Activated CD8-positive, alpha-beta memory T cell treated with anti-CD3 and anti-CD28 coated beads, Interleukin-2, amount 50 U/mL, for 24 hours (primary cell): ENCODE data around the gene PHACTR1.

Experiments used
- DNase-seq: peaks from one replicate; pipeline ENCODE4 v3.0.0-alpha.2; 2020; ENCODE audit errors: extremely low read depth

Gene PHACTR1

GRCh38 chr6:12802440-12802839 lies 85.9 kb downstream of the PHACTR1 start:
- no peak for DNase-seq

GRCh38 chr6:12803486-12803885 lies 86.9 kb downstream of the PHACTR1 start:
- no peak for DNase-seq

GRCh38 chr6:12804952-12805645 lies 88.5 kb downstream of the PHACTR1 start:
- no peak for DNase-seq

- DNase-seq: no peak
Observed at GRCh38 chr6:12806136-12806535, 89.6 kb downstream of the PHACTR1 start.

- DNase-seq: no peak
Observed at GRCh38 chr6:12806796-12807195, 90.2 kb downstream of the PHACTR1 start.

- no peak for DNase-seq
Observed at GRCh38 chr6:12811519-12811918, 95.0 kb downstream of the PHACTR1 start.

GRCh38 chr6:12813321-12813720 lies 96.8 kb downstream of the PHACTR1 start:
- DNase-seq: no peak

- no peak for DNase-seq
Observed at GRCh38 chr6:12814015-12814414, 97.4 kb downstream of the PHACTR1 start.

GRCh38 chr6:12815089-12815488 lies 98.5 kb downstream of the PHACTR1 start:
- DNase-seq: no peak

- no peak for DNase-seq
Observed at GRCh38 chr6:12815884-12816600, 99.5 kb downstream of the PHACTR1 start.

GRCh38 chr6:12818324-12818723 lies 101.8 kb downstream of the PHACTR1 start:
- no peak for DNase-seq

GRCh38 chr6:12823847-12824246 lies 107.3 kb downstream of the PHACTR1 start:
- DNase-seq: no peak

- DNase-seq: no peak
Observed at GRCh38 chr6:12826584-12826983, 110.0 kb downstream of the PHACTR1 start.

- no peak for DNase-seq
Observed at GRCh38 chr6:12827921-12828320, 111.4 kb downstream of the PHACTR1 start.

GRCh38 chr6:12832226-12832735 lies 115.7 kb downstream of the PHACTR1 start:
- DNase-seq: no peak

- no peak for DNase-seq
Observed at GRCh38 chr6:12836009-12836408, 119.4 kb downstream of the PHACTR1 start.

GRCh38 chr6:12841619-12842018 lies 125.1 kb downstream of the PHACTR1 start:
- DNase-seq: no peak

GRCh38 chr6:12842114-12842513 lies 125.5 kb downstream of the PHACTR1 start:
- no peak for DNase-seq

GRCh38 chr6:12842658-12843057 lies 126.1 kb downstream of the PHACTR1 start:
- DNase-seq: no peak

- no peak for DNase-seq
Observed at GRCh38 chr6:12844284-12845223, 128.0 kb downstream of the PHACTR1 start.

GRCh38 chr6:12845224-12846004 lies 128.8 kb downstream of the PHACTR1 start:
- no peak for DNase-seq
